CD4-positive, alpha-beta T cell (primary cell): Measurements from ENCODE around the gene STX16. TPM values are rescaled to one million over a fixed set of nuclear protein-coding genes. Genes with fewer than 3 reads are reported as not detected.
A peak's percentile ranks its signal among the peaks of the same experiment; 100 is the strongest.

ENCODE experiments used
- ATAC-seq: fragments of 200-7000 bp; cut with Tn5 transposase; one replicate; pipeline ENCODE4 v1.10.0; 2022; ENCODE audit warnings: mild to moderate bottlenecking; ENCODE audit not compliant: poor library complexity
- CTCF ChIA-PET: fragments of 350-600 bp; sonication (Branson Sonifier 250); formaldehyde crosslinking; loops from one replicate; lab custom pipeline; 2021; ENCODE audit warnings: antibody characterized with exemption, inconsistent platforms; lab: Charles Lee
- POLR2A ChIA-PET: fragments of 350-600 bp; sonication (Branson Sonifier 250); formaldehyde crosslinking; loops from one replicate; lab custom pipeline; 2021; ENCODE audit warnings: antibody characterized with exemption, inconsistent platforms; lab: Charles Lee
- DNase-seq, 14 experiments: peaks; one replicate each; pipeline ENCODE4 v3.0.0-alpha.2; 2013 to 2020; ENCODE audit warnings: mixed read lengths in 2 of 14
- H3K27ac ChIP-seq, 2 donors: one replicate each; pipeline versions ENCODE4 v1.5.1 to v1.7.0; 2013; ENCODE audit warnings: low read length in 2 of 2, low read depth in 1 of 2, mild to moderate bottlenecking in 1 of 2
- H3K27me3 ChIP-seq, 2 experiments: 1 replicate in 1 of 2; 2 replicates in 1 of 2; pipeline versions ENCODE4 v1.6.1 to v1.7.0; 2013; ENCODE audit warnings: low read length in 2 of 2, control low read depth in 1 of 2, mild to moderate bottlenecking in 1 of 2, moderate library complexity in 1 of 2; ENCODE audit not compliant: insufficient read depth in 2 of 2, control insufficient read depth in 1 of 2
- H3K36me3 ChIP-seq: one replicate; pipeline ENCODE4 v1.6.1; 2013; ENCODE audit warnings: low read length, control low read depth; ENCODE audit not compliant: insufficient read depth
- H3K4me1 ChIP-seq: one replicate; pipeline ENCODE4 v1.6.1; 2013; ENCODE audit warnings: low read length, control low read depth; ENCODE audit not compliant: insufficient read depth
- H3K4me3 ChIP-seq: one replicate; pipeline ENCODE4 v1.5.1; 2013; ENCODE audit warnings: mild to moderate bottlenecking, low read length, moderate library complexity
- H3K9me3 ChIP-seq, 2 experiments: 1 replicate in 1 of 2; 2 replicates in 1 of 2; pipeline versions ENCODE4 v1.6.1 to v1.7.0; 2013; ENCODE audit warnings: low read length in 2 of 2, mild to moderate bottlenecking in 2 of 2, control low read depth in 1 of 2, moderate library complexity in 1 of 2; ENCODE audit not compliant: control insufficient read depth in 1 of 2, insufficient read depth in 1 of 2
- H3K27ac Mint-ChIP-seq: one replicate; pipeline ENCODE4 v1.8.0; 2020; ENCODE audit warnings: mixed read lengths
- H3K27me3 Mint-ChIP-seq: one replicate; pipeline ENCODE4 v1.8.0; 2021; ENCODE audit warnings: mixed read lengths
- H3K36me3 Mint-ChIP-seq: one replicate; pipeline ENCODE4 v1.8.0; 2021; ENCODE audit warnings: low read depth, mixed read lengths
- H3K4me1 Mint-ChIP-seq: one replicate; pipeline ENCODE4 v1.8.0; 2021; ENCODE audit warnings: low read depth, mixed read lengths
- H3K4me3 Mint-ChIP-seq: one replicate; pipeline ENCODE4 v1.8.0; 2020; ENCODE audit warnings: mild to moderate bottlenecking, mixed read lengths
- H3K9me3 Mint-ChIP-seq: one replicate; pipeline ENCODE4 v1.8.0; 2020; ENCODE audit warnings: mixed read lengths
- intact Hi-C, 2 experiments: fragments of 100-400 bp; cut with DNase I in 1 of 2; cut with micrococcal nuclease in 1 of 2; formaldehyde crosslinking; loops; one replicate each; pipeline versions ENCODE4 v1.15.1 to v1.9.0; 2023 to 2025; cut with DNase I, micrococcal nuclease
- total RNA-seq, 174 experiments: library from RNA in 2 of 174; stranded (reverse) in 2 of 174; gene quantifications; one replicate each; pipeline ENCODE4 v1.2.3 and lab custom pipeline; 2021 to 2026
- TF ChIP-seq, protein P1 (sequence below): fragments of 200-600 bp; IDR thresholded peaks from one replicate; pipeline ENCODE4 v1.8.0; 2022; ENCODE audit warnings: antibody characterized with exemption, mild to moderate bottlenecking

STX16 gene
- total RNA-seq, 2 experiments from 2014 or later, result 179 to 181 TPM

GRCh38 chr20:58712151-58712791 lies 61.2 kb downstream of the STX16 start:
- no peak overlapping the region for H3K4me3 ChIP-seq
- no peaks in the 10 kb centered on the region for H3K4me1 Mint-ChIP-seq
- POLR2A ChIA-PET, result no interaction called here
- TF ChIP-seq, protein P1, sequence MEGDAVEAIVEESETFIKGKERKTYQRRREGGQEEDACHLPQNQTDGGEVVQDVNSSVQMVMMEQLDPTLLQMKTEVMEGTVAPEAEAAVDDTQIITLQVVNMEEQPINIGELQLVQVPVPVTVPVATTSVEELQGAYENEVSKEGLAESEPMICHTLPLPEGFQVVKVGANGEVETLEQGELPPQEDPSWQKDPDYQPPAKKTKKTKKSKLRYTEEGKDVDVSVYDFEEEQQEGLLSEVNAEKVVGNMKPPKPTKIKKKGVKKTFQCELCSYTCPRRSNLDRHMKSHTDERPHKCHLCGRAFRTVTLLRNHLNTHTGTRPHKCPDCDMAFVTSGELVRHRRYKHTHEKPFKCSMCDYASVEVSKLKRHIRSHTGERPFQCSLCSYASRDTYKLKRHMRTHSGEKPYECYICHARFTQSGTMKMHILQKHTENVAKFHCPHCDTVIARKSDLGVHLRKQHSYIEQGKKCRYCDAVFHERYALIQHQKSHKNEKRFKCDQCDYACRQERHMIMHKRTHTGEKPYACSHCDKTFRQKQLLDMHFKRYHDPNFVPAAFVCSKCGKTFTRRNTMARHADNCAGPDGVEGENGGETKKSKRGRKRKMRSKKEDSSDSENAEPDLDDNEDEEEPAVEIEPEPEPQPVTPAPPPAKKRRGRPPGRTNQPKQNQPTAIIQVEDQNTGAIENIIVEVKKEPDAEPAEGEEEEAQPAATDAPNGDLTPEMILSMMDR, result no peak
- H3K27me3 ChIP-seq, result no peaks in the 10 kb centered on the region
- no peak overlapping the region for H3K27ac ChIP-seq
- H3K27me3 Mint-ChIP-seq, result no peaks in the 10 kb centered on the region
- no peaks in the 10 kb centered on the region for H3K4me1 ChIP-seq
- intact Hi-C loops, result no loop called here
- DNase-seq (no peak), ATAC-seq (no peak)
- H3K27ac Mint-ChIP-seq, result no peak overlapping the region
- no peaks in the 10 kb centered on the region for H3K9me3 Mint-ChIP-seq
- CTCF ChIA-PET, result interaction anchor here (1.1 kb wide), 1 partner anchor 62 kb away, joined by 4 read pairs; no protein-coding TSS in a partner anchor
- no peaks in the 10 kb centered on the region for H3K9me3 ChIP-seq
- no peak overlapping the region for H3K4me3 Mint-ChIP-seq
- no peaks in the 10 kb centered on the region for H3K36me3 Mint-ChIP-seq
- peaks cover 6% of the 10 kb centered on the region for H3K36me3 ChIP-seq

GRCh38 chr20:58712806-58713731 lies 62.0 kb downstream of the STX16 start:
- Mint-ChIP-seq H3K9me3 (no peaks in the 10 kb centered on the region), H3K27me3 (no peaks in the 10 kb centered on the region), H3K36me3 (no peaks in the 10 kb centered on the region), H3K4me1 (no peaks in the 10 kb centered on the region), H3K4me3 (no peak overlapping the region), H3K27ac (no peak overlapping the region)
- peaks cover 5% of the 10 kb centered on the region for H3K36me3 ChIP-seq
- ATAC-seq, result no peak
- TF ChIP-seq, protein P1, result no peak
- ChIA-PET CTCF (interaction anchor here (1.1 kb wide), 1 partner anchor 63 kb away, joined by 4 read pairs; no protein-coding TSS in a partner anchor), POLR2A (no interaction called here)
- no peaks in the 10 kb centered on the region for H3K4me1 ChIP-seq
- H3K4me3 ChIP-seq, result no peak overlapping the region
- no peak overlapping the region for H3K27ac ChIP-seq
- H3K27me3 ChIP-seq, result no peaks in the 10 kb centered on the region
- H3K9me3 ChIP-seq, result no peaks in the 10 kb centered on the region
- DNase-seq, result peak in 2 of 14 experiments; percentile 10 to 32
- intact Hi-C loops, result no loop called here

DNA sequence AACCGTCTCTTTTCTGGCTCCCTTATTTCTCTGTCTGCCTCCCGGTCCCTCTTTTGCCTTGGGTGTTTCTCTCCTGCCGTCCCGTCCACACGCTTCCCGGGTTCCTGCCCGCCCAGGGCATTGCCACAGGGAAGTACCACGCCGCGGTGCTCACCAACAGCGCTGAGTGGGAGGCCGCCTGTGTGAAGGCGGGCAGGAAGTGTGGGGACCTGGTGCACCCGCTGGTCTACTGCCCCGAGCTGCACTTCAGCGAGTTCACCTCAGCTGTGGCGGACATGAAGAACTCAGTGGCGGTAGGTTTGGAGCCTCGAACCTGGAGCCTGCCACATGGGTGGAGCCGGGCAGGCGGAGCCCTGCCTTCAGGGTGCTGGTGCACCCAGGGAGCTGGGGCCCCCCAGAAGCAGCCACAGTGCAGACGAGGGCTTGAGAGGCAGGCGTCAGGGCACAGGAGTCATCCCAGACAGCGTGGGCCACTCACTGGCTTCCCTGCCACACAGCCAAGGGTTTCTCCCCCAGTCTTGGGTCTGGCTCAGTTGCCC lies 62.8 kb downstream of the STX16 start:
- no peaks in the 10 kb centered on the region for H3K27me3 Mint-ChIP-seq
- H3K4me3 ChIP-seq, result no peak overlapping the region
- intact Hi-C loops, result no loop called here
- no peaks in the 10 kb centered on the region for H3K9me3 Mint-ChIP-seq
- no peaks in the 10 kb centered on the region for H3K4me1 ChIP-seq
- H3K36me3 ChIP-seq, result peaks cover 3% of the 10 kb centered on the region
- H3K9me3 ChIP-seq, result no peaks in the 10 kb centered on the region
- no peaks in the 10 kb centered on the region for H3K27me3 ChIP-seq
- no peaks in the 10 kb centered on the region for H3K4me1 Mint-ChIP-seq
- ChIA-PET POLR2A (no interaction called here), CTCF (no interaction called here)
- no peak overlapping the region for H3K27ac ChIP-seq
- TF ChIP-seq, protein P1, result no peak
- H3K27ac Mint-ChIP-seq, result no peak overlapping the region
- no peaks in the 10 kb centered on the region for H3K36me3 Mint-ChIP-seq
- ATAC-seq, result no peak
- H3K4me3 Mint-ChIP-seq, result no peak overlapping the region
- peak in 1 of 14 experiments; percentile 9 for DNase-seq
